Measurements from ENCODE around the gene PLPP4.
"Not testable (repeated sequence)": the region's sequence is repeated elsewhere in the genome, so short reads cannot be mapped to it uniquely, and the experiment has no call there.

Gene PLPP4

DNA sequence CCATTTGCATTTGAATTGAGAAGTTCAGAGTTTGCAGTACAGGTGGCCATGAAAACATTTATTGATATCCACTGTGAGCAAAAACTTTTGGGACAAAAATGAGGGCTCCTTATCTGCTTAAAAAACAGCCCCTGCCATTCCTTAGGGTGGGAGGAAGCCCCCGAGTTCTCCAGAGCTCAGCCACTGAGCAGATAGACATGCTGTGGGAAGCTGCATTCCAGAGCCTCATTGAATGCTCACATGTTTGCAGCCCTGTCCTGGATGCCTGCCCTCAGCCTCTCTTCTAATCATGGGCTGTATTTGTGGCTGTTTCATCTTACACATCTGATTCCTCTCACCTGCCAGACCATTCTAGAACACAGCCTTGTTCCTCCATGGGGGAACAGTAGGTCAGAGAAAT lies 33.3 kb downstream of the PLPP4 start:
- DNase-seq (ENCODE audit: low read depth), result no peak

DNA sequence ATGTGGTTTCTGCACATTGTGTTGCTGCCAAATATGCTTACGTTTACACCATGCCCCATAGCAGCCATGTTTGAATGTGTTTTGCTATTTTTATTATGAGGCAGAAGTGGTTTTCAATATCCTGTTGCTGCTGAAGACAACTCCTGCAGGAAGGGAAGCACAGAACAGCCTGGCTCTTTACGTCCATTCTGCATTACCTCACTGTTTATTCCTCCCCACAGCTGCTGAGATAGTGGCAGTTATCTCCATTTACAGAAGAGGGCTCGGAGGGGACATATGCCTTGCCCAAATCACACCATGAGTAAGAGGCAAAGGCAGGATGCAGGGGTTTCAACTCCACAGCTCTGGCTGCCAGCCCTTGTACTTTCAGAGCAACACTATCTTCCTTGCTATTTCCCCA lies 35.3 kb downstream of the PLPP4 start:
- no peak for DNase-seq (ENCODE audit: low read depth)

DNA sequence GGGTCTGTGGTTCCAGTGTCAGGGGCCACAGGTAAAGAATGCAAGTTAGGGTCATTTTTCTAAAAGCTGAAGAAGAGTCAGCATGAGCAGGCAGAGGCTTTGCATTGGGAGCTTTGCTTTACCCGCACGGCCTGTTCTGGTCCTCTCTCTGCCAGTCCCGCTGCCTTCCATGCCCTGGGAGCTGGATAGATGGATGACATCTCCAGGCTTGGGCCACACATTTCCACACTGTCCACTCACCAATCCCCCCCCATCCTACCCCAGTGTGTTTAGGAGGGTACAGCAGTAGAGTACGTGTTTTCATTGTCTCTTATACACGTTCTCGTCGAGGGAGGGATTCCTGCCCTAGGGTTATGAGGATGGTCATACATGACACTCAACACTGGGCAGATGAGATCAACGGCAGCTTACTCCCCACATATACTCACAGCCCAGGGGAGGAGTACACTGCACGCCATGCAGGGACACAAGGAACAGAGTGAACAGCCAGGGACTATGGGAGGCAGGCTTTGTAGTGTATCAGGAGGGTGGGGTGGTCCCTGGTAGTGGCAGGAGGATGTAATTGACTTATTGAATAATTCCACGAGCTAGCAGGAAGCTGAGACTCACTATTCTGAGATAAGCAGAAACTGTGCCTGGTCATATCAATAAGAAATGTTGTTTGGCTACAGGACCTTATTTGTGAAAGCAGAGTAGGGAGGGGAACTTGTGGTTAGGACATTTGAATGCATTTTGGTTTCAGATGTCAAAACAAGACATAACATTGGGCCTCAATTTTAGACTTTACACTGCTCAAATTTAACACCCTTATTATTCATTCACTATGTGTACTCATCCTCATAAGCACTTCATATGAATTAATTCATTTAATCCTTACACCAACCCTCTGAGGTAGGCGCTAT lies 36.6 kb downstream of the PLPP4 start:
- DNase-seq (ENCODE audit: low read depth), result no peak

DNA sequence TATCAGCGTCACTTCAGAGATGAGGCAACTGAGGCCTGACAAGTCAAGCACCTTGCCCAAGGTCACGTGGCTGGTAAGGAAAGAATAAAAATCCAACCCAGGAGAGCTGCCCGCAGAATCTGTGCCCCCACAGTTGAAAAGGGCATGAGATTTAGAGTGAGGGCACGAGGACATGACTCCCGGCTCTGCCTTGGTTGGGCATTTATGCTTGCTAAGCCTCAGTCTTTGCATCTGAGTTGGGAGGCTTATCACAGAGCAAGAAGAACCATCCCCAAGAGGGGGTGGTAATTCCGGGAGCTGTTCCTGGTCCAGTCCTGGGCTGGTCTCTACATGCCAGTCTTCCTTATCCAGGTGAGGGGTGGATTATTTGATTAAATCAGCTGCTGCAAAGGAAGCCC lies 37.3 kb downstream of the PLPP4 start:
- DNase-seq (ENCODE audit: low read depth), result no peak

DNA sequence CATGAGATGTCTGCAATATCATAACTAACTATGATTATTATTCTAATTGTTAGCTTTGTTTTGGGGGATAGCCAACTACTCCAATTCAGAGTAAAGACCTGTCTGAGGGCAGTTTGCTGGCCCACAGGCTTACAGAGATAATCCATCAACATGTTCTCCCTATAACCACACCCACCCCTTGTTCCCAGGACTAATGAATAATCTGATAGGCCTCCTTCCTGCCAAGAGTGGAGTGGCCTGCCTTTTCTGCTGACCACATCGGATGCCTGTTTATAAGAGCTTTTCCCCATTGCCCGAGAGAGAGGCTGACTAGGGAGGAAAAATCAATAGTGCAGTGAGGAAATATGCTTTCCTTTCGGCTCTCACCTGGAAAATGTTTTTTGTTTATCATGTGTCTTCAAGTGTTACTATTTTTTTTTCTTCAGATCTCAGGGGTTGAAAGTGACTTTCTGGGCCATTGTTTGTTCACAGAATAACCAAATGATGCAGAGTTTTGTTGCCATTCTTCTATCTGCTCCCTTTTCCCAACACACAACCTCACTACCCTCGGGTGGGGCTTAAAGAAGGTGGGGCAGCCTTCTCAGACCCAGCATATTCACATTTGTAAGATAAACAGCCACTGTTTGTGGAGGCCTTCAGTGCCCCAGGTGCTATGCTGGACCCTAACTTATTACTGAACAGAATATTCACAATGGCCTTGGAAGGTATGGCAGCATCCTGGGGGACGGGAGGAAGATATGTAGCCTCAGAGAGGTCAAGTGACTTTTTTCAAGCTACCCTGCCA lies 38.4 kb downstream of the PLPP4 start:
- DNase-seq (ENCODE audit: low read depth), result no peak

DNA sequence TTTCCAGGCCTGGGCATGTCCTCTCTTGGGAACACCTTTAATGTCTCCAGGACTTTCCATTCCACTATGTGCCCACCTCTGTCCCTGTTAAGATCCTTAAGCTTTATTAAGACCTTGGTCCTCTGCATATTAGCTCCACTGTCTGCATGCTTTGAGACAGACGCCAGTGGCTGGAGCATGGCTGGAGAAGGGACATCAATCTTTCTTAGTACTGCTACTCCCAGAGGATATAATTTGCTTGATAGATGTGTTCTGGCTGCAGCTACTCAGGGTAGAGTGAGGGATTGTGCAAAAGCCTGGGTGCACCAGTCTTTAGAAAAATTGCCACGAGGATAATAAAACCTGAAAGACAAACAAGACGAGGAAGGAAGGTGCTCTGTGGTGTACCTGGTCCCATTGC lies 42.9 kb downstream of the PLPP4 start:
- no peak for DNase-seq (ENCODE audit: low read depth)

DNA sequence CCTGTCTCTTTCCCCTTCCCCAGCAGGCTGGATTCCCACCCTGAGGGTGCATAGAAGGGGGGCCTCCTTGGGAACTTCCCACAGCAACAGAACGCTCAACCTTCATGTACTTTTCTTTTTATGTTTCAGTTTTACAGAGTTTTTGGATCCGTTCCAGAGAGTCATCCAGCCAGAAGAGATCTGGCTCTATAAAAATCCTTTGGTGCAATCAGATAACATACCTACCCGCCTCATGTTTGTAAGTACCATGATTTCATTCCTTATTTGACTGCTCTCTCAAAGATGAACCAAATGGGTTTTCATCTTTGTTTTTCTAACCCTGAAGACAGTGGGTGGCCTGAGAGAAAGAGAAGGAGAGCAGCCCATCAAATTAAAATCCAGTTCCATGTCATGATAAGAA lies 46.7 kb downstream of the PLPP4 start:
- DNase-seq (ENCODE audit: low read depth), result no peak

DNA sequence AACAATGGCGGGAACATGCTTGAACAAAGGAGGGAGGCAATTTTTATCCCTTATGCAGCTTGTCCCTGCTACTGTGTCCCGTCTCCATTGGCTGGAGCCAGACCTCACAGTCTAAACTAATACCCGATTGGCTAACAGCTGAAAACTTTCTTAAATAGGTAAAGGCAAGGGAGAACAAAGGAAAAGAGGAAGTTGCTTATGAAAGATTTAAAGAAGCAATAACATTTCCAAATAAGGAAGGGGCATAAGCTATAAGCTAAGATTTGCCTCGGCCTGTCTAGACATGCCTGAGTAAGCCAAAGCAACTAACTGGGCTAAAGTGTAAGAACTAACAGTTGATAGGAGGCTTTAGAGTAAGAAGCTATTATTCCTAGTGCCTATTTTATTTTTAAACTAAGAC lies 47.2 kb downstream of the PLPP4 start:
- DNase-seq (ENCODE audit: low read depth), result not testable (repeated sequence)

DNA sequence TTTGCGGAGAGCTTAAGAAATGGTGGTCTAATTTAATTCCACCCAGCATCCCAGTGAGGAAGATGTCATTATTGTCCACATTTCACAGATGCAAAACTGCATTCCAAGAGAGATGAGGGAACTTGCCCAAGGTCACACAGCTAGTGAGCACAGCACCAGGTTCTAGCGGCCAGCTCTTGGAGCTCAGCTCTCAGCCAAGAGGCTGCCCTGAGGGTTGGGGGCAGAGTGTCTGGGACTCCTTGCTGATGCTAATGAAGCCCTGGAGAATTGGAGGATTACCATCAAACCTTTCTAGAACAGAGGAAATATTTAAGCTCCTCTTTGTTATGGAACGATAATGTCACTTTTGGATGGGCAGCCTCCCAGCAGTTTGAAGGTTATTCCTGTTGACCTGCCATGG lies 48.0 kb downstream of the PLPP4 start:
- DNase-seq (ENCODE audit: low read depth), result no peak

DNA sequence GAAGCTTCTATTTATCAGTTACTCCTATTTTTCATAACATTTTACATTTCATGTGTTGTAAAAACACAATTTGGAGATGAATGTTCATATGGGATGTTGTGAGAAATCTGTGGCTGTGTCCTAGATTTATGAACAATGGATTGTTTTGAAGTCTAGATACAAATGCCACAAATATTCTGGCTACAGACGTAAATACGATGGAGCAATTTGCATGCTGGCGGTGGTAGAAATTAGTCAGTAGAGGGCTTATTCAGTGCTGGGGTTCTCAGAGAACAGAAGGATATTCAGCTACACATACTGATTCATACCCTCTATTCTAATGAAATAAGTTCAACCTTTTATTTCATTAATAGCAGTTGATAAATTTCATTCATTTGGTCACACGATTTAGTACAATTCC lies 48.8 kb downstream of the PLPP4 start:
- no peak for DNase-seq (ENCODE audit: low read depth)

DNA sequence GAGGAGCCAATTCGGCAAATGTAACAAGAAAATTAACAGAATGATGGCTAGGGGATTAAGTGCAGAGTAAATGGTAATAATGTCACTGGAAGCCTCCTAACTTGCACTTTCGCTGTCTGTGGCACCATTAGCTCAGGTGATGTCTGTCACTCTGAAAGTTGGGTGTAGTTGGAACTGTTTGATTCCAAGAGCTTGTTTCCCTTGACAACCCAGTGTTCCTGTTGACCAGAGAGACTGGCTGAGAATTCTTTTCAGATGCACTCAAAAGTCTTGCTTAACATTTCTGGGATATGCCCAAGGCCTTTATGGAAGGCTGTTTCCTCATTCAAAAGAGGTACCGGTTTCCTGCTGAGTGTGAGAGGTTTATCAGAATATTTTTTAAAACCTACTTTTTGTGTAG lies 49.6 kb downstream of the PLPP4 start:
- no peak for DNase-seq (ENCODE audit: low read depth)

DNA sequence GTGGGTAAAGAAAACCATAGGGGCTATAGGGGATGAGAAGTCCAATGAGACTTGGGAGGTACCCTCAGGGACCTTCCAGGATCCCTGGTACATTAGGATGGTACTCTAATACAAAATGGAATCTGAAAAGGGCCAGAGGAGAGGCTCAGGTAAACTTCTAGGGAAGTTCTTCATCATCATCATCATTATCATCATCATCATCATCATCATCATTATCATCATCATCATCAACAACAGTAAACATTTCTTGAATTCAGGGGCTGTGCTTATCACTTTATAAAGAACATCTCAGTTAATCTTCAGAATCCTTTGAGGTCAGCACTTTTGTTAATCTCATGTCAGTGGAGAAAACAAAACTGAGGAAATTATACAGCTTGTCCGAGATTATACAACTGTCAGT lies 50.1 kb downstream of the PLPP4 start:
- DNase-seq (ENCODE audit: low read depth), result no peak

DNA sequence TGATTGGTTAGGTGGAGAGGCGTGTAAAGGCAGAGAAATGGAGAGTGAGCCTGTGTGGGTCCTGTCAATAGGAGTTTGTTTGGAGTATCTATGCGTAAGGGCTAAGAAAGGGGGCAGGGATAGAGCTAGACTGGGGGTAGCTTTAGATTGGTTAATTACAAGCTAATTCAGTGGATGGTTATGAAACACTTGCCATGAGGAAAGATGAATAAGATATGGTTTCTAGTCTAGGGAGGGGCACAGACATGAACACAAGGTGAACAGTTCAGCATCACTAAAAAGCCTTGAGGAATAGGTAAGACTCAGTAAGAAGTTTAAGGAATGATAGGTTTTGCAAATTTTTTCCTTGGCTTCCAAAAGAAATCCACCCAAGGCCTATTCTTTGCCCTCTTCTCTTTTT lies 50.6 kb downstream of the PLPP4 start:
- no peak for DNase-seq (ENCODE audit: low read depth)

DNA sequence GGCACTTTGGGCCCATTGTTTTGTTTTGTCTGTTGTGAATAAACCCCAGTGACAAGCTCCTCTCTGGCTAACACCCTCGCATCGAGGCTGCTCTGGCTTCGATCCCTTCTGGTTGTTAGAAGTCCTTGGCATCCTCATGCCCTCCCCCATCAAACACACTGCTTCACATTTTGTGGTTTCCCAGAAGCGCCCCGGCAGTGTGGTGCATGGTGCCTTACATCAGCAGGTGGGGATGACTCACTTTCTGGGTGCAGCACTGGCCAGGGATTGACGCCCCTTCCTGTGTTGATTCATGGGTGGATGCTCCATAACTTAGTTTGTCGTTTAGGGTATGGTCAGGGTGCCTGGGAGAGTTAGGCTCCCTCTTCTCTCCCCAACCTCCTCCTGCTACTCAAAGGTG lies 51.4 kb downstream of the PLPP4 start:
- no peak for DNase-seq (ENCODE audit: low read depth)

DNA sequence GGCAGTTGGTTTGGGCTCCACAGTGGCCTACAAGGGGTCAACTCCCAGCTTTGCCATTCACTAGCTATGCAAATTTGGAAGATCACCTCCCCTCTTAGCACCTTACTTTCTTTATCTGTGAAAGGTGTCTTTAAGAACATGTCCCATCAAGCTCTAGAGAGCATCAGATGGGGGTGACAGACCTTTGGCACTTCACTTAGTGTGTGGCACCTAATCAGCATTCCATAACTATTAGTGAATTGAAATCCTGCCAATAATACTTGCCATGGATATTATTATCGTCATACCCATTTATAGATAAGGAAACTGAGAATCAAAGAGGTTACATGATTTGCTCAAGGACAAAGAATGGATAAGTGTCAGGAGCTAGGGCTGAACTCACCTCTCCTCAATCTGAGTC lies 51.9 kb downstream of the PLPP4 start:
- DNase-seq (ENCODE audit: low read depth), result no peak

DNA sequence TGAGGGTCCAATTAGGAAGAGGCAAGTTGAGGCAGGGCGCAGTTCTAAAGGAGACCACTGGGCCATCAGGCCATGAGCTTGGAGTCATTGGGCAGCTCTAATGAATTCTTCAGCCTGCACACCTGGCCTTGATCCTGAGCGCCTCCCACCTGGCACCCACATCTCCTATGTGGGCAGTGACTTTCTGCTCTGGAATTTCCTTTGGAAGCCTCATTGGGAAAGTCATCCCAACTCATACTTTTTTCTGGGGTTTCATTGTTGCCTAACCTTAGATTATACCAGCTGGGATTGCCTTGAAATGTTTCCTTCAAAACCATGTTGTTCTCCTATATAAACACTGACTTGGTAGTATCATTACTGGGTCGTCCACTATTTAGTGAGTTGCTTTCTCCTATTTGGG lies 54.1 kb downstream of the PLPP4 start:
- no peak for DNase-seq (ENCODE audit: low read depth)

DNA sequence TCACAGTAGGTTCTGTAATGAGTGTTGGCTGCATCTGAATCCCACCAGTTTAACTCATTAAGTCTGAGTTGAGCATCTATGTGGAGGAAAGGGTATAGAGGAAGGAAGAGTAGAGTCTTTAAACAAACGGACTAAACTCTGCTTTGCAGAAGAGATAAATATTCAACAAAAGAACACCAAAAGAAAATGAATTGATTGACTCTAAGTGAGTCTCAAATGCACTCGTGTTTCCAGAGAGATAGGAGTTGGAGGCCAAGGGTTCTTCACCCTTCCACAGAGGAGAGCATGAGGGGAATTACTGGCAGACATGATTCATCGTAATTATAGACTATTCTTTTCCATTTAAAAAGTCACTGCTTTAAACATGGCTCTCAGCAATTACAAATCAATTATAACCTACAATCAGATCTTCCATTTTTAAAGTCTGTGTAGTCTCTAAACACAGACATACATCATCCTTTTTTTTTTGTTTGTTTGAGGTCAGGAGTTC lies 56.3 kb downstream of the PLPP4 start:
- DNase-seq (ENCODE audit: low read depth), result no peak

DNA sequence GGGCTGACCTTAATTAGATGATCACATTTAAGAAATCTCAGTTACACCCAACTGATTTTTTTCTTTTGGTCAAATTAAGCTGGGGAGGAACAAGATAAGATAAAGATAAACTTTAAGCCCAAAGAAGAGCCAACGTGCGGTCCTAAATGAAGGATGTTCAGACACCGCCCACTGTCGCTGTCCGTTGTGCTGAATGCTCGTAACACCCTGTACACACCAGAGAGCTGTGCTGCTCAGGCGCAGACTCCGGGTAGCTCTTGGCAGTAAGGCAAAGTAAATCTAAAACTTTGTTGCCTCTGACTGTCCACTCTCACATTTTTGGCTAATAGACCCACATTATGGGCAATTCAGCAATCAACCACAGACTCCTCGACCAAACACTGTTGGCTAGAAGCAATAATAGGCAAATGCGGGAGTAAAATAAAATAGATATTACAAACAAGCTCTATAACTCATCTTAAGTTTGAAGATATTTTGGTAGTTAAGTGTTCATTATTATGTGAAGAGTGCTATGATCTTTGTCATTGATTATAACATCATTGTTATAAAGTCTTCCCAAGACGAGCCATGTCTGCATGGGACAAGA lies 57.1 kb downstream of the PLPP4 start:
- no peak for DNase-seq (ENCODE audit: low read depth)

DNA sequence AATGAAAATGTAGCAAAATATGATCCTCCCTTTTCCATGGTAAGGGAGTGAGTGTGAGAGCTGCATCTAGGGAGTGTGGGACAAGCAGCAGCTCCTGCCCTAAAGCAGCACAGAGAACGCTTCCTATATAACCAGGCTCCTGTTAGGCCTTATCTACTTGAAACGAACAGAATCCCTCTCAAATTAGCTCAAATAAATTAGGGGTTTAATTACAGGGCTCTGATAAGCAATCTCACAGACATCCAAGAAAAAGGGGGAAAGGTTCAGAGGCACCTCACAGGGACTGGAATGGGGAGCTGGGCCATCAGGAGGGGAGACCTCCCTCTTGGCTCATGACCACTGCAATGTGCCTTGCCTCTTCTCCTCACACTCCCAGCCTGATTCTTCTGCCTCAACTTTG lies 57.9 kb downstream of the PLPP4 start:
- no peak for DNase-seq (ENCODE audit: low read depth)

DNA sequence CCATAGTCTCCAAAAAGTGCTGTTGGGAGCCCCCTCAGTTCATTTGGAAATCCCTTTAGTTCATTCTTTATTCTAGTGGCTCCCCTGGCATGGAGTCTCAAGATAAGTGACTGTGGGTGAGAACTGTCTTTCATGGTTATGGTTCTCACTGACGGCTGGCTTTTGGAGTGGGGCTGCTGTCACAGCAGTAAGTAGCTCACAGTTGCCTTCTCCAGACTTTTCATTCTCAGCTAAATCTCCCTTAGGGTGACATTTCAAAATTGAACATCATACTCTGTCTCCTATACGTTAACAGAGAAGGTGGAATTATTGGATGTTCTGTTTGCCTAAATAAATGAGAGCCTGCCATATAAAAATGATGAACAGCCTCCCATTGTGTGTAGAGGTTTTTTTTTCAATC lies 58.7 kb downstream of the PLPP4 start:
- DNase-seq (ENCODE audit: low read depth), result no peak

DNA sequence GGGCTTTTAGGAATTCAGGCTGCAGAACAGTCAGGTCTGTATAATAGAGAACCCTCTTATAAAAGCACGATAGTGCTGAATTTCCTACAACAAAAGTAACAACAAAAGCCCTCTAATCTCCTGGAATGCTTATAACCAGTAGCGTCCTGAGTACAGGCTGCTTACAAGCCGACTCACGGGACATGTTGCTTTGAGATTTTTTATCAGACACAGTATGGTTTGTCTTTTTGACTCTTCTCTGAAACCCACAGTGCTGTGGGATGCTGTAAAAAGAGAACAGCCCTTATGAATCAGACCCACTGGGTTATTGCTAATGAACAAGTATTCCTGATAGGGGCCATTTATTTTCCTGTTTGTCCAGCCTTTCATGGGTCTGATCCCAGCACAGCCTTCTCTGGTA lies 59.4 kb downstream of the PLPP4 start:
- DNase-seq (ENCODE audit: low read depth), result no peak

DNA sequence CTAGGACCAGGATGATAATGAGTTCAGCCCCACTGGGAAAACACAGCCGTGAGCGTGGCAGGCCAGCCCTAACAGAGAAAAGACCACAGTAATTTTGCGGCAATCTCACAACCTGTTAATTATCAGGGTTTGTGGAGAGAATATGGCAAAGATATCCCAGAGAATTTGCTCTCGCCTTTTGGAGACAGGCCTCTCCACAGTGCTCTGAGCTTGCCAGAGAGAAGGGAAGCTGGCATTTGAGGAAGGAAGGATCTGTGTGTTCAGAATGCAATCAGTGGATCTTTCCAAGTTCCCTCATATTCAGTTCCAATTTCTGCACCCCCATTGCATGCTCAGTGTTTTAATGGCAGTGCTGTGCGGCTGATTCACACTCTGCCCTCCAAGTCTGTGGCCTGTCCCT lies 60.2 kb downstream of the PLPP4 start:
- no peak for DNase-seq (ENCODE audit: low read depth)

DNA sequence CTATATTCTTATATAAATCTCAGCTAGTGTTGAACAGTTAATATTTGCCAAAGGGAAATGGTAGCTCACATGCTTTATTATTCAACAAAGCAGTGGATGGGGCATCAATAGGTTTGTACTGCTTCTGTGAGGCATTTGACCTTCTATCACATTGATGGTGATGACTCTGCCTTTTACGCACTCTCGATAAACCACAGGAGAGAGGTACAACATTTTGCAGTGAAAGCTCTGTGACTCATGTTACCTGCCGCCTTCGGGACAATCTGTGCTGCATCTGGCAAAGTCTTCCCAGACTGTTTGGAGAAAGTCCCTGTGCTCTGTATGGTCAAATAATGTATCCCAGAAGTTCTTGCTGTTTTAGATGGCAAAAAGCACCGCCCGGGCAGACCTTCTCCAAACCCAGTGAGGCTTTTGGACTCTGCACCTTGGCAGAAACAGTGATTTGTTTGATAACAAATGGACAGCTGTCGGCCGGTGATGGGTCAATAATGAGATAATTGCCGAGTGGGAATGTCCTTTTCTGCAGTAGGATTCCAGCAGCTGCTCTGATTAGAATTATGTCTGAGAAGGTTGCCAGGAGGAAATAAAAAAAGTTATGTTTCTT lies 61.0 kb downstream of the PLPP4 start:
- no peak for DNase-seq (ENCODE audit: low read depth)
